GM19324 (cell line): ENCODE measurements around the gene ZBTB7C.

Experiments
- ATAC-seq: cut with Tn5 transposase; IDR thresholded peaks from one replicate; pipeline ENCODE4 v1.9.1; 2021; ENCODE audit warnings: mild to moderate bottlenecking, moderate library complexity; ENCODE audit not compliant: unreplicated experiment, low FRiP score

ZBTB7C gene

GRCh38 chr18:48173557-48173956 is 235.6 kb downstream of the ZBTB7C start:
- no peak for ATAC-seq

- ATAC-seq = no peak
Measured at GRCh38 chr18:48172226-48173006, 236.8 kb downstream of the ZBTB7C start.

- no peak for ATAC-seq
Measured at GRCh38 chr18:48171490-48172188, 237.5 kb downstream of the ZBTB7C start.

- no peak for ATAC-seq
Measured at GRCh38 chr18:48170651-48171050, 238.5 kb downstream of the ZBTB7C start.

GRCh38 chr18:48168861-48169260 is 240.3 kb downstream of the ZBTB7C start:
- ATAC-seq = no peak

GRCh38 chr18:48167897-48168253 is 241.3 kb downstream of the ZBTB7C start:
- ATAC-seq = no peak

GRCh38 chr18:48166336-48166875 is 242.8 kb downstream of the ZBTB7C start:
- no peak for ATAC-seq

GRCh38 chr18:48165111-48165866 is 243.9 kb downstream of the ZBTB7C start:
- ATAC-seq = no peak

- ATAC-seq = no peak
Measured at GRCh38 chr18:48164701-48165100, 244.5 kb downstream of the ZBTB7C start.

GRCh38 chr18:48164116-48164515 is 245.1 kb downstream of the ZBTB7C start:
- no peak for ATAC-seq

- ATAC-seq = no peak
Measured at GRCh38 chr18:48163738-48164115, 245.5 kb downstream of the ZBTB7C start.

- ATAC-seq = no peak
Measured at GRCh38 chr18:48162956-48163737, 246.0 kb downstream of the ZBTB7C start.

- ATAC-seq = peak; percentile 34
Measured at GRCh38 chr18:48161911-48162698, 247.1 kb downstream of the ZBTB7C start.

GRCh38 chr18:48161191-48161910 is 247.8 kb downstream of the ZBTB7C start:
- ATAC-seq = peak; percentile 71

- ATAC-seq = no peak
Measured at GRCh38 chr18:48160622-48161021, 248.6 kb downstream of the ZBTB7C start.

- no peak for ATAC-seq
Measured at GRCh38 chr18:48159816-48160215, 249.4 kb downstream of the ZBTB7C start.

GRCh38 chr18:48158721-48159120 is 250.5 kb downstream of the ZBTB7C start:
- ATAC-seq = no peak

GRCh38 chr18:48157956-48158355 is 251.2 kb downstream of the ZBTB7C start:
- ATAC-seq = no peak

- ATAC-seq = no peak
Measured at GRCh38 chr18:48155856-48156255, 253.3 kb downstream of the ZBTB7C start.
